COLO829 (cell line): ENCODE measurements around the gene ZBTB3.
"Not testable (repeated sequence)": the region's sequence is repeated elsewhere in the genome, so short reads cannot be mapped to it uniquely, and the experiment has no call there.

Source experiments
- DNase-seq: peaks from one replicate; pipeline ENCODE4 v3.0.0; 2012; ENCODE audit warnings: low spot score

Gene ZBTB3

DNA sequence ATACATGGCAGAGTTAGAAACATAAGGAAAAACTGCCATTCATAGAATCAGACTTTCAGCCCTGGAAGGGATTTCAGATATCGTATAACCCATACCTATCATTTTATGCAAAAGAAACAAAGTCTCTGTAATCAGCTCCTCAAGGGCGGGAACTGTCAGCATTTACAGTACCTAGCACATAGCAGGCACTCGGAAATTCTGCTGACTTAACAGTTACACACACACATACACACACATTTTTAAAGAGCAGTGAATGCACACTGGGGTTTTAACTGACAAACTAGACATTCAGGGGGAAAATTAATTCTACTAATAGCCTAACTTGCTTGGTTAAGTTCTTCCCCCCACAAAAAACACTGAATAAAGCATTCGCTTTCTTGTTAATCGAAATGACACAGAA is 37.8 kb downstream of the ZBTB3 start:
- DNase-seq = no peak

DNA sequence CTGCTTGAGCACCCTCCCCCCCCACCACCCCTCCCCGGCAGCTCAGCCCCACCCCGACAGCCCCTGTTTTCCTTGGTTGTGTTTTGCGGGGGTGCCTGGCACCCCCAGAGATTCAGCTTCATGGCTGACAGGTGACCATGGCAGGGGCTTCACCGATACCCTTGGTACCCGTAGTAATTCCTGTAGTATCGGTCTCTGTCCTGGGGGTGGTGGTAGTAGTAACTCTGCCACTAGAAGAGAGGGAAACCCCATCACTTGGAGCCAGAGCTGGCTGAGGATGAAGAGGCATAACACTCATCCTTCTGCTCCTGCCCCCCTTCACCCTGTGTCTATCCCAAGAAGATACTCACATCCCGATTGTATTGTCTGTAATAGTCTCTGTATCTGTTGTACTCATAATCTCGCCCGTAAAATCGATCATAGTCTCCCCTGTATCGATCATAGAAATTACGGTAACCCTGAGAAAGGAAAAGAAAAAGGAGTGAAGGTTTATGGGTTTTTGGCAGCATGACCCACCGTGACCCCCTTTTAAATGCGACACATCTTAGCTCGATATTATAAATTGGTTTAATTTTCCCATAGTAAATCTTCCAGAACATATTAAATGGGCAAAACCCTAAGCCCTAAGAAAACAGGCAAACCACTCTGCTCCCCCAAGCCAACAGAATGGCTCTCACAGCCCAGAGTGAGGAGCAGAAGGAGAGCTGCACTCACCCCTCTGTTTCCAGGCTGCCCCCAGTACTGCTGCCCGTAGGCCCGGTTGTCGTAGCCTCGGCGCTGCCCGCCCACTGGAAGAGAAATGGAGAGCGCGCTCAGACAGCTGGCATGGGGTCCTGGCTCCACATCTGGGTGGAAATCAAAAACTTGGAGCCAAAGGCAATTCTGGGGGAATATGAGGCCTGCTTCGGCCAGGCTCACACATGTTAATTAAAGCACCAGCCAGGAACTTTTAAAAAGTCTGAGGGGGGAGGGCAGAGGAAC is 38.5 kb downstream of the ZBTB3 start:
- DNase-seq = no peak

DNA sequence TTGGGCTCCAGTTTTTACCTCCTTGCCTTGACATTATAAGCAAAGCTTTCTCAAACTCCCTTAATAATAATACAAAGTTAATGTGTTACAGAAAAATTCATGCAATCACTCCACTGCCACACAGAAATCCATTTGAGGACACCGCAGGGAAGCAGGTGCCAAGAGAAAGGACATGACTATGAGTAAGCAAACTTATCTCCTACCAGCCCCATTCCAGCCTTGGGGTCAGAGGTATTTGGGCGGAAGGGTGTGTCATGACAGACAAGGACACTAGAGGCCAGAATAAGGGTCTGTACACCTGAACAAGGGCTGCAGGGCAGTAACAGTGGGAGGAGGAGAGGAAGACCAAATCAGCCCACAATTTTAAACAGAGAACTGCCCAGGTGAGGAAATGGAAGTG is 40.6 kb downstream of the ZBTB3 start:
- DNase-seq = no peak

DNA sequence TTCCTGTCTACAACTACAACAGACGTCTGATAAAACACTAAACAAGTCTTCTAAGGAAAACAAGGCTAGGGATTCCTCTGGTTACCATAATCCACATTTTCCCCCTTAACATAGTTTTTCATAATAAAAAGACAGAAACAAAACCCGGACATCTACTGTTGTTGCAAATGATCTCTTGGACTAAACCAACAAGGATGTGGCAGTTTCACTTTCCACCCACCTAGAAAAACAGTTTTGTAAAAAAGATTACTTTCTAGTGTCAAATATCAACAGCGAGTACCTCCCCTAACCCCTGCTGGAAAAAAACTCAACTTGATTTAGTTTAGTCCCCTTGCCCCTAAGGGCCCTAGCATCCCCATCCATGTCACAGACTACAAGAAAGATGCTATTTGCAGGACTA is 41.1 kb downstream of the ZBTB3 start:
- DNase-seq = no peak

DNA sequence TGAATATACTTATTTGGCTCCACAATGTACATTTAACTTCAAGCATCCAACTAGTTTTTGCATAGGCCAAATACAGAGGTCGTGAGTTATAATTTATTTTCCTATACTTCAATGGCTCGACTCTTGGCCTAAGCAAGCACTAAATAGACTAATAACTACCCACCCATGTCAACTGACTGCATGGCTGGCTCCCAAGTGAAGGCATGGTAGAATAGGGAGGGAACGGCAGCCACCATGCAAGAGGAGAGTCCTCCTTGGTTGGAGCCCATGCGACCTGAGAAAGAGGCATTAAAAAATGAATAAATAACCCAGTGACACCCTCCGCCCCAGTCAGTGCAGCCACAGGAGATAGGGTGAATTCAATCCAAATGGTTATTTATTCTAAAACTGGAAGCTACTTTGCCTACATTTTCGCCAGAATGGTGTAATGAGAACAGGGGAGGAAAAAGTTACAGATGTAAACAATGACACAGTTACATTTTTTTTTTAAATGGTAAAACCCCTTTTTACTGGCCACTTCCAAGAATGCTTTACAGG is 41.6 kb downstream of the ZBTB3 start:
- DNase-seq = no peak

DNA sequence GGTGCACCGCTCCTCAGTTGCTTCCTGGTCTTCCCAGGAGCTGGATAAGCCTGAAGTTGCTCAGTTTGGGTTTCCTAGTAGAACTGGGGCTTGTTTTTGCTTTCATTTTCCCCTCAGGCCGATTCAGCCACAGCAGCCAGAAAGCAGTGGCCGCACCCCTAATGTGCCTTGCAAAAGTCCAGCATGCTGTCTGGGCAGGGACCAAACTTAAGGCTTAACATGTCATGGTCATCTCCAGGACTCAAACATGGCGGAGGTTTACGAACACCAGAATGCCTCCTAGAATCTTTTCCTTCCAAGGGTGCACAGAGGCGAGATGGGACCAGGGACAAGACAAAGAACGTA is 44.0 kb downstream of the ZBTB3 start:
- DNase-seq = no peak

DNA sequence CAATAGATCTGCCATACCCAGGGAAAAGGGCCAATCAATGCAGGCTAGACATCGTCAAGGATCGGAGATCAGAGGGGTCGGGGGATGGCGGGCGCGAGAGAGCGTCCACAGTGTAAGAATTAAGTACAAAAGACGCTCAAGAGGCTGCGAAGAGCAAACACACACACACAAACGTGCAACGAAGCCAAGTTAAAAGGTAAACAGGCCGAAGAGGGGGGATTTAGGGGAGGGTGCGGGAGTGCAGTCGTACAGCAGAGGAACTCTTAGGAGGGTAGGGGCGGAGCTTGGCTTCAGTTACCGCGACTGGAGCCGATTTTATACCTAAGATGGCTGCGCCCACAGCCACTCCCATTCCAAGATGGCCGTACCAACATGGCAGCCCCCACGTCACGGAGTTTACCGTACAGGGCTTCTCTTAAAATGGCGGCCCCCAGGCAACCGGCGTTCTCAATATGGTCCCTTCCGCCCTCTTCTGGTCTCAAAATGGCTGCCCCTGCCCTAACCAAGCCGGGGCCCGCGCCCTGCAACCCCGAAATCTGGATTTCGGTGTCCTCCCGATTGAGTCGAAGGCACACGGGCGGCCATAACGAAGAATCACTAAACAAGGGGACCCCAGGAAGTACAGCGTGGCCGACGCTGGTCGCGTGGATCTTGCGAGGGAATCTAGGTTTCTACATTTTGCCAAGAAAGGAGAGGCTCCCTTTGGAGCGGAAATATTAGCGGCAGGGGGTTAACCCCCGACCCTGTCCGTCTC is 44.5 kb downstream of the ZBTB3 start:
- peak; percentile 94 for DNase-seq

DNA sequence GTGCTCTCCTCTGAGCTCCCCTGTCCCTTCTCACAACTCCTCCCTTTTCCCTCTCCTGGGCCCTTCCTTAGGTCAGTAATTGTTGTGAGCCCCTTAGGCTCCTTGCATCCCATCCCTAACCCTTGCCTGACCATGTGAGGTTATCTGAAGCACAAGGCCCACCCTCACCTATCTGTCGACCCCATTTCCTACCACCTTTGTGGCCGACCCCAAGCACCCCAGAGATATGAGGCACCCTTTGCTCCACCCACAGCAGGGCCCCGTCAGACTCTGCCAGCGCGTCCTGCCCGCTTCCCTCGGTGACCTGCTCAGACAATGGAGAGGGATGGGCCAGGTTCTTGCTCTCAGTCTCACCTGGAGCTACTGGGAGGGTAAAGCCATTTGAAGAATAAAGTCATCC is 45.2 kb downstream of the ZBTB3 start:
- no peak for DNase-seq

DNA sequence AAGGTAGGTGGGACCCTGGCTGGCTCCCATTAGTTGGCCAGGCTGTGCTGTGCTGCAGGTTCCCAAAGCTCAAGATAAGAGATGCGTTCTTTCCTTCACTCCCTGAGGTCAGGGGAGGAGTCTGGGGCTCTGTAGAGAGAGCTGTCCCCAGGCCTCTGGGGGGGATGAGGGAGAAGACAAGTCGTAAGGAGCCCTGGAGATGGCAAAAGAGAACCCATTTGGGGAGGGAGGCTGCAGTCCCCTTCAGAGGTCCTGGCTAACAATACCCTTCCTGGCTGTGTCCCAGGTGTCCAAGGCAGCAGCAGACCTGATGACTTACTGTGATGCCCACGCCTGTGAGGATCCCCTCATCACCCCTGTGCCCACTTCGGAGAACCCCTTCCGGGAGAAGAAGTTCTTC is 45.6 kb downstream of the ZBTB3 start:
- no peak for DNase-seq

DNA sequence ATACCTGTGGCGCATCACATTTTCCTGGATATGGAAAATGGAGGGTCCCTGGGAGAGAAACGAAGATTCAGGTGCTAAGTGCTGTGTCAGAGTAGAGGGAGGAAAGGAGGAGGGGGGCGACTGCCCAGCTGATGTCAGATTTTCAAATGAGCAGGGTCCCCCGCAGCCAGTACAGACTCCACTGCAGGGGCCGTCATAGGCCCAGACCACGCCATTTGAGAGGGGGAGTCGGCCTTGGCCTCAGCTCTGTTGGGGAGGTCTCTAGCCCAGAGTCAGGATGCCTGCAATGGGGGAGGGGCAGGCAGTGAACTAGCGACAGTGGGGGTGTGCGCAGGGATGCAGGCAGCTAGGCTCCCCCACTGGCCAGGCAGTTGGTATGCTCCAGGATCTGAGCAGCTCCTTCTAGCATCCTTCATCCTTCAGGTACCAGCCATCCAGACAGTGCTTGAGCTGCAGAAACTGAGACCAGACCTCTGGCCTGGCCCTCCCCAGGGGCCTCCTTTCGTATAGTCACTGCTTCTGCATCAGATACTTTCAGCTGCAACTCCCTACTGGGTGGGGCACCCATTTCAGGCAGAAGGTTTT is 46.6 kb downstream of the ZBTB3 start, which contains the start of the genes BSCL2 and GNG3:
BSCL2 (minus strand) TSS at position 148 of the 585 bp plus-strand sequence. CDS start 229 bp downstream, outside the sequence.
GNG3 (plus strand) TSS at position 400 of the 585 bp plus-strand sequence. CDS start 620 bp downstream, outside the sequence.
- DNase-seq = no peak

DNA sequence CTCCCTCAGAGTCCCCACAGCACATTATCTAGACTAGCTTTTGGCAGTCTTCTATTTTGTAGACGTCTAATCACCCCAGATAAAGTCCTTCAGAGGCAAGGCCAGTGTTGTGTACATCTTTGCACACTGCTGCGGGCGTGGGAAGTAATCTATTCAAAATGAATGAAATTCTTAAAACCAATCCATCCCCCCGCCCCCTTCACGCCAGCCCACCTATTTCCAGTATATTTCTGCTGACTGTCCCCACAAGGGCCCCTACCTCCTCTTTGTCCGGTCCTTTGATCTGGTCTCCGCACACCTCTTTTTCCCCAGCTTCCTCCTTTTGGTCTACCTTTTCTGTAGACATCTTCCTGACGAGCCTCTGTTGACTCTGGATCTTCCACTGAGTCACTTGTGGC is 47.1 kb downstream of the ZBTB3 start:
- no peak for DNase-seq

DNA sequence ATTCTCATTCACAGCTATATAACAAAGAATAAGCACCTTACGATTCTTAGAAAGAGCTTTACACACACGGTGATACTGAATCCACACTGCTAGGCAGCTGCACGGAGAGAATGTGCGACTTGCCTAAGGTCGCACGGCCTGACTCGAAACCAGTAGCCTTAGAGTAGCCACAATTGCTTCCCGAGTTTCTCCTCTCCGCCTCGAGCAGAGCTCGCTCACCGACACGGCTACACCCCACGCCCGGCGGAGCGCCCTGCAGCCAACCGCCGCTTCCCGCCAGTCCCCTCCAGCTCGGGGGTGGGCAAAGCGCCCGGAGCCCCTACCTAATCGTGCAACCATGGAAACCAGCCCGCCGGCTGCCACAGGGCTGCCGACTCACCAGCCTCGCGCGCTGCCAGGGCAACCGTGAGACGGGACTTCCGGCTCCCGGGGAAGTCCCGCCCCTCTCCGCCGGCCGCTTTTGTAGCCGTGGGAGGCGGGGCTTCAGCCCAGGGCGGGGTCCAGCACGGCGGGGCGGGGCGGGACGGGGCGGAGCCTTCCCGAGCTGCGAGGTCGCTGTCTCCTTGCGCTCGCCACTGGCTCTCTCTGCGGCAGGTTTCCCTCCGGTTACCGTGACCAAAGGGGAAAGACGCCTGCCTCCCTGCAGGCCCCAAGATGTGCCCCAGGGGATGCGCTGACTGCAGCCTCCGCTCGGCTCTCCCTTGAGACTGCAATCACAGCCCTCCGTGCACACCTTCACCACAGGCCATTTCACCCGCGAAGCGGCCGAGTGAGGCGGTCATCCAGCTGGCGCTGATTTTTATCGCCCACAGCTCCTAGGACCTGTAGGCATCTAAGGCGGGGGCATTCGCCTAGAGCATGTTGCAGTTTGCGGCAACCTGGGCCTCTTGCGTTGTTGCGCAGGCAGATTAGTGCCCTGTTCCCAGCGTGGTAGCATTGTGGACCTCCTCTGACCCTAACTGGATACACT is 47.8 kb downstream of the ZBTB3 start:
- DNase-seq = peak; percentile 87

DNA sequence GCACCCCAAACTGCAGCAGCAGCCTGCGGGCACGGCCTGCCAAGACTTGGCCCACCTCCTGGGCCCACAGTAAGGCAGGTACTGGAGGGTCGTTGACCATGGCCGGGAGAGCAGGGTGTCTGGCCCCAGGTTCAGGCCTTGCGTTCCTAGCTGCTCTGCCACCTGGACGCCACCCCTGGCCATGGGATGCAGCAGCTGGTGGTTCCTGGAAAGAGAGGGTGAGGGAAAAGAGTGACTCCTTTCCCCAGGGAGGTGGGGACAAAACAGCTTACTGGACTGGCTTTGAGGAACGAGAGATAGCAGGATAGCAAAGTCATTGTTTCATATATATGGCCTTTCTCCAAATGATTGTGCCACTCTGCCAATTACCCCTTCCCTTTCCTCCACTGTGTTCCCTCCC is 48.5 kb downstream of the ZBTB3 start:
- peak; percentile 16 for DNase-seq

DNA sequence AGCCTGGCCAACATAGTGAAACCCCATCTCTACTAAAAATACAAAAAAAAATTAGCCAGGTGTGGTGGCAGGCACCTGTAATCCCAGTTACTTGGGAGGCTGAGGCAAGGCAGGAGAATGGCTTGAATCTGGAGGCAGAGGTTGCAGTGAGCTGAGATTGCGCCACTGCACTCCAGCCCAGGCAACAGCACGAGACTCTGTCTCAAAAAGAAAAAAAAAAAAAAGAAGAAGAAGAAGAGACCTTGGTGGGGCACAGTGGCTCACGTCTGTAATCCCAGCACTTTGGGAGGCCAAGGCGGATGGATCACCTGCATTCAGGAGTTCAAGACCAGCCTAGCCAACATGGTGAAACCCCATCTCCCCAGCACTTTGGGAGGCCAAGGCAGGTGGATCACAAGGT is 50.0 kb downstream of the ZBTB3 start:
- DNase-seq = not testable (repeated sequence)

DNA sequence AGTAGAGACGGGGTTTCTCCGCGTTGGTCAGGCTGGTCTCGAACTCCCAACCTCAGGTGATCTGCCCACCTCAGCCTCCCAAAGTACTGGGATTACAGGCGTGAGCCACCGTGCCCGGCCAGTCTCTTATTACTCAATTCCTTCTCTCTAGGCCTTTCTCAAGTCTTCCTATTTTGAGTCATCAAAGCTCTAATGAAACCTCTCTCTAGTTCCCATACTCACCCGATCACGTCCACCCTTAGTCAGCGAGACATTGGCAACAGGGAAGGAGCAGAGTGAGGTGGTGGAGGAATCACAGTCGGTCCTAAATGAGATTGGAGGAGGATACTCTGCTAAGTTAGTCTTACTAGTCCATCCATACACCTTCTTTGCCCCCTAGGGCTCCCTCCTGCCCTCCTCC is 51.7 kb downstream of the ZBTB3 start:
- DNase-seq = no peak
